Osteoblast (primary cell): Measurements from ENCODE around the gene SLC37A1. TPM values are rescaled to one million over a fixed set of nuclear protein-coding genes. Genes with fewer than 3 reads are reported as not detected.
A peak's percentile ranks its signal among the peaks of the same experiment; 100 is the strongest.

Source experiments
- DNase-seq: peaks from one replicate; pipeline ENCODE4 v3.0.0; 2011; ENCODE audit warnings: low spot score, mixed read lengths; ENCODE audit not compliant: insufficient read length; ENCODE audit errors: missing footprints
- H2AFZ ChIP-seq: 2 replicates; pipeline ENCODE4 v1.6.0; 2011; ENCODE audit warnings: mild to moderate bottlenecking, low read length
- H3K27ac ChIP-seq: 2 replicates; pipeline ENCODE4 v1.5.1; 2011; ENCODE audit warnings: mild to moderate bottlenecking, low read depth, low read length, moderate library complexity
- H3K27me3 ChIP-seq: 2 replicates; pipeline ENCODE4 v1.6.0; 2012; ENCODE audit warnings: mild to moderate bottlenecking, control low read depth, inconsistent platforms, low read length, moderate library complexity; ENCODE audit not compliant: insufficient read depth
- H3K36me3 ChIP-seq: 2 replicates; pipeline ENCODE4 v1.5.1; 2011; ENCODE audit warnings: mild to moderate bottlenecking, low read length, control low read depth, moderate library complexity; ENCODE audit not compliant: insufficient read depth
- H3K4me1 ChIP-seq: 2 replicates; pipeline ENCODE4 v1.5.1; 2011; ENCODE audit warnings: mild to moderate bottlenecking, low read length, control low read depth, moderate library complexity; ENCODE audit not compliant: insufficient read depth
- H3K4me2 ChIP-seq: 2 replicates; pipeline ENCODE4 v1.6.0; 2011; ENCODE audit warnings: mild to moderate bottlenecking, low read length; ENCODE audit not compliant: insufficient read depth
- H3K4me3 ChIP-seq: fragments of 200-600 bp; sonication (generic); 3 replicates; pipeline ENCODE4 v1.5.1; 2012; ENCODE audit warnings: mild to moderate bottlenecking, low read length, inconsistent platforms; ENCODE audit not compliant: insufficient read depth
- H3K79me2 ChIP-seq: 2 replicates; pipeline ENCODE4 v1.6.0; 2012; ENCODE audit warnings: mild to moderate bottlenecking, low read length, control low read depth, inconsistent platforms; ENCODE audit not compliant: insufficient read depth
- H3K9me3 ChIP-seq: 2 replicates; pipeline ENCODE4 v1.5.1; 2011; ENCODE audit warnings: low read depth, low read length, control low read depth
- H4K20me1 ChIP-seq: 2 replicates; pipeline ENCODE4 v1.6.0; 2012; ENCODE audit warnings: mild to moderate bottlenecking, low read length, control low read depth; ENCODE audit not compliant: insufficient read depth
- CTCF ChIP-seq: IDR thresholded peaks from 2 replicates; pipeline ENCODE4 v1.5.1; 2011; ENCODE audit warnings: mild to moderate bottlenecking, low read depth, low read length, moderate library complexity; ENCODE audit errors: extremely low read depth
- total RNA-seq: library from RNA; depleted of rRNA; stranded (reverse); fragments of >200 nt; gene quantifications from 2 replicates; pipeline ENCODE4 v1.2.3, GENCODE V29; 2012

Gene SLC37A1
- total RNA-seq, 1 donor = 6.9 TPM

DNA sequence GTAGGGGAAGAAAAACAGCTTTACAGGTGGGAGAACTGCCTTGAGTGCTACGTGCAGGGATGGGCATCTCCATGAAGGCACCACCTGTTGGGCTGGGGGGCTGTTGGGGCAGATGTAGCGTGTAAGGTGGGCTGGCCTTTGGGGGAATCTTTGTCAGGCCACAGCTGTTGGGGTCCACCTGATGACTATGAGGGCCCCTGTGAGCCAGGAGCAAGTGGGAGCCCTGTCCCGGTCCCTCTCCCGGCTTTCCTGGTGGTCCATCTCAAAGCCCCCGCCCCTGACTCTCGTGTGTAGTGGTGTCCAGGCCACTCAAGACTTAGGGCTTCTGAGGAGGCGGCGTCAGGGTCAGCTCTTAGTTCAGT, 13.5 kb downstream of the SLC37A1 start:
- Histone ChIP-seq H3K36me3 (no peaks in the 10 kb centered on the region), H3K9me3 (no peaks in the 10 kb centered on the region), H3K4me1 (peaks cover 9% of the 10 kb centered on the region), H3K79me2 (no peaks in the 10 kb centered on the region), H3K4me3 (no peak overlapping the region), H2AFZ (no peak overlapping the region), H3K27ac (no peak overlapping the region), H3K4me2 (no peak overlapping the region), H4K20me1 (no peaks in the 10 kb centered on the region), H3K27me3 (peaks cover 18% of the 10 kb centered on the region)
- no peak for DNase-seq
- no peak for TF ChIP-seq CTCF

DNA sequence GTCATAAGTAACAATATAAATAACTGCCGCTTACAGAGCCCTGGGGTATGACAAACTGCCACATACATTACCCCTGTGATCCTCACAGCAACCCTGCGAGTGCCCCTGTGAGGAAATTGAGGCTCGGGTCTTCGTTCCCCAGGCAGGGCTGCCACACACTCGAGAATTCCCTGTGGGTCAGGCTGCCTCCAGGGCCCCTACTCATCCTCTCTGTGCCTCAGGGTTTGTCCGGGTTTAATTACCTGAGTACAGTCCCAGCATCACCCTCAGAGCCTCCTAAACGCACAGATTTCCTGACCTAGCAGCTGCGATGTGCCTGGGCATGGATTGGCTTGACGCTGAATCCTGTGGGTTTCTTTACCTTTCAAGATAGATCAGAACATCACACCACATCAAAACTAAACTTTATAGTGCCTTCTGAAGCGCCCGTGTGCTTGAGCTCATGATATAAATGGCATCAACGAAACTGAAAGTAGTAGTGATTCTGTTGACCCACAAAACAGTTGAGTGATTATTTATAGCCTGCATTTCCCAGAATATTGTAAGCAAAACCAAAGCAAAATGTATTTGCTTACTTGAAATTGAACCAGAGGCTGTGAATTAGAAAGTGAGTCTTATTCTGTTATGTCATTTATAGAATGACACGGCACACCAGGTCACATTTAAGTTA, 14.0 kb downstream of the SLC37A1 start:
- H3K9me3 ChIP-seq = no peaks in the 10 kb centered on the region
- no peak overlapping the region for H3K27ac ChIP-seq
- peak overlapping the region; percentile 74 for H3K4me2 ChIP-seq
- H4K20me1 ChIP-seq = no peaks in the 10 kb centered on the region
- H3K4me1 ChIP-seq = peaks cover 9% of the 10 kb centered on the region
- DNase-seq = no peak
- H3K27me3 ChIP-seq = peaks cover 18% of the 10 kb centered on the region
- H2AFZ ChIP-seq = peak overlapping the region; percentile 91
- no peak for TF ChIP-seq CTCF
- H3K36me3 ChIP-seq = no peaks in the 10 kb centered on the region
- H3K4me3 ChIP-seq = peak overlapping the region; percentile 63
- H3K79me2 ChIP-seq = no peaks in the 10 kb centered on the region

DNA sequence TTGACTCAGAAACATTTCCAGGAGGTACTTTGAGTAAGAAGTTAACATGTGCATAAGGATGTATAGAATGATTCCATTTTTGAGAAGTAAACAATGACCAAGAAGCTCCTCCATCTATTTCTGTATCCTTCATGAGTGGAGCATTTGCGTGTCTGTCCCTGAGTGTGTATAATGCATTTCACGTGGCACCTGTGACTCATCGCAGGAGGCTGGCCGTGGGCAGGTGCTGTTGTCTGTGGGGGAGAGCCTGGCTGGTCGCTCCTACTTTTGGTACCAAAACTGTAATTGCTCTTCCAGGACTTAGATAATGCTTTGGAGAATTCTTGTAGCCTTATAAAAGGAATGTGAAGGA, 16.5 kb downstream of the SLC37A1 start:
- Histone ChIP-seq H3K9me3 (no peaks in the 10 kb centered on the region), H3K4me2 (no peak overlapping the region), H3K4me3 (no peak overlapping the region), H3K36me3 (no peaks in the 10 kb centered on the region), H3K27me3 (peaks cover 15% of the 10 kb centered on the region), H3K4me1 (no peaks in the 10 kb centered on the region), H2AFZ (no peak overlapping the region), H4K20me1 (no peaks in the 10 kb centered on the region), H3K79me2 (no peaks in the 10 kb centered on the region), H3K27ac (no peak overlapping the region)
- no peak for TF ChIP-seq CTCF
- DNase-seq = no peak

- H3K27me3 ChIP-seq = peaks cover 9% of the 10 kb centered on the region
- H3K79me2 ChIP-seq = no peaks in the 10 kb centered on the region
- H3K4me3 ChIP-seq = no peak overlapping the region
- TF ChIP-seq CTCF = no peak
- no peaks in the 10 kb centered on the region for H3K9me3 ChIP-seq
- no peaks in the 10 kb centered on the region for H3K4me1 ChIP-seq
- H3K4me2 ChIP-seq = no peak overlapping the region
- no peaks in the 10 kb centered on the region for H4K20me1 ChIP-seq
- H3K27ac ChIP-seq = no peak overlapping the region
- no peak for DNase-seq
- no peak overlapping the region for H2AFZ ChIP-seq
- no peaks in the 10 kb centered on the region for H3K36me3 ChIP-seq
These were observed 18.1 kb downstream of the SLC37A1 start for GRCh38 chr21:42531771-42532170.
